SK-N-MC (cell line): Measurements from ENCODE around the gene RAB6B.

Experiments
- EZH2 ChIP-seq: fragments of 200-600 bp; sonication (generic); IDR thresholded peaks from one replicate; pipeline ENCODE4 v1.6.1; 2017; ENCODE audit warnings: antibody characterized with exemption
- POLR2AphosphoS5 ChIP-seq: IDR thresholded peaks from 2 replicates; pipeline ENCODE4 v1.6.1; 2012; ENCODE audit warnings: mild to moderate bottlenecking, low read depth, low read length, borderline replicate concordance

DNA sequence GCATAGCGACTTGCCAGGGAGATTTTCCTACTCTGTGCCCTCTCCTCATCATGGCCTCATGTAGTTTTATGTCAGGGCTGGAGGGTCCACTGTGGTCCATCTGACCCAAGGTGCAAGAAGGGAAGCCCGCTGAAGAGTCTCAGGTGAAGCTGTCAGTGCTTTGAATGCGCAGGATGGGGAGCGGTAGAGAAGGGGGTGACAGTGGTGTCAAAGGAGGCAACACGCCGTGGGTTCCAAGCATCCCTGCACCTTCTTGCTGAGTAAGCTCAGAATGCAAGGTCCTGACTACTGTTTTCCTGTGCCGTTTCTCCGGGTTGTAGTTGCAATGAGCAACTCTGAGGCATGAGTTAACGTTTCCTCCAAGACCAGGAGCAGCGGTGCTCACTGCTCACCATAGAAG is 44.9 kb upstream of the RAB6B start:
- no peak for TF ChIP-seq EZH2
- no peak for TF ChIP-seq POLR2AphosphoS5
